Calu3 (cell line): ENCODE results near the gene SCRN3. TPM values are rescaled to one million over a fixed set of nuclear protein-coding genes. Genes with fewer than 3 reads are reported as not detected.
"Not testable (repeated sequence)": the region's sequence is repeated elsewhere in the genome, so short reads cannot be mapped to it uniquely, and the experiment has no call there.

ENCODE experiments used
- BruUV-seq: library from RNA; stranded (reverse); fragments of 400-500 nt; replicated peaks from 2 replicates; lab custom pipeline; 2021; lab: Mats Ljungman, UMichigan
- CTCF ChIA-PET: fragments of 300-600 bp; sonication (Branson Sonifier 250); formaldehyde crosslinking; loops from one replicate; lab custom pipeline; 2022; ENCODE audit warnings: antibody characterized with exemption; lab: Charles Lee
- DNase-seq: peaks from one replicate; pipeline ENCODE4 v3.0.0; 2022
- H3K27ac Mint-ChIP-seq: one replicate; pipeline ENCODE4 v1.8.0; 2022; ENCODE audit warnings: mixed read lengths; ENCODE audit not compliant: unreplicated experiment
- H3K27me3 Mint-ChIP-seq: one replicate; pipeline ENCODE4 v1.8.0; 2022; ENCODE audit warnings: mixed read lengths; ENCODE audit not compliant: unreplicated experiment
- H3K36me3 Mint-ChIP-seq: one replicate; pipeline ENCODE4 v1.8.0; 2022; ENCODE audit warnings: mild to moderate bottlenecking, moderate library complexity, mixed read lengths; ENCODE audit not compliant: insufficient read depth, unreplicated experiment
- H3K4me1 Mint-ChIP-seq: one replicate; pipeline ENCODE4 v1.8.0; 2022; ENCODE audit warnings: mild to moderate bottlenecking, low read depth, mixed read lengths; ENCODE audit not compliant: unreplicated experiment
- H3K4me3 Mint-ChIP-seq: one replicate; pipeline ENCODE4 v1.8.0; 2022; ENCODE audit warnings: mild to moderate bottlenecking, low read depth, moderate library complexity, mixed read lengths; ENCODE audit not compliant: unreplicated experiment
- H3K9me3 Mint-ChIP-seq: one replicate; pipeline ENCODE4 v1.8.0; 2022; ENCODE audit warnings: low read depth, mixed read lengths; ENCODE audit not compliant: unreplicated experiment
- intact Hi-C: fragments of 100-400 bp; cut with micrococcal nuclease; formaldehyde crosslinking; loops from one replicate; pipeline ENCODE4 v1.10.0; 2022; ENCODE audit not compliant: unreplicated experiment
- total RNA-seq: library from RNA; stranded (reverse); gene quantifications from 2 replicates; pipeline ENCODE4 v1.2.3, GENCODE V29; 2022
- TF ChIP-seq, protein P1 (sequence below): fragments of 200-600 bp; IDR thresholded peaks from one replicate; pipeline ENCODE4 v1.8.0; 2022; ENCODE audit warnings: antibody characterized with exemption; ENCODE audit not compliant: unreplicated experiment

The SCRN3 gene
- total RNA-seq, 1 experiment from 2014 or later = 31.5 TPM

- H3K36me3 Mint-ChIP-seq = no peaks in the 10 kb centered on the region
- H3K4me3 Mint-ChIP-seq = no peak overlapping the region
- intact Hi-C loops = no loop called here
- no peak overlapping the region for H3K27ac Mint-ChIP-seq
- BruUV-seq = no TSS peak
- CTCF ChIA-PET = no interaction called here
- H3K27me3 Mint-ChIP-seq = no peaks in the 10 kb centered on the region
- H3K4me1 Mint-ChIP-seq = no peaks in the 10 kb centered on the region
- TF ChIP-seq, protein P1, sequence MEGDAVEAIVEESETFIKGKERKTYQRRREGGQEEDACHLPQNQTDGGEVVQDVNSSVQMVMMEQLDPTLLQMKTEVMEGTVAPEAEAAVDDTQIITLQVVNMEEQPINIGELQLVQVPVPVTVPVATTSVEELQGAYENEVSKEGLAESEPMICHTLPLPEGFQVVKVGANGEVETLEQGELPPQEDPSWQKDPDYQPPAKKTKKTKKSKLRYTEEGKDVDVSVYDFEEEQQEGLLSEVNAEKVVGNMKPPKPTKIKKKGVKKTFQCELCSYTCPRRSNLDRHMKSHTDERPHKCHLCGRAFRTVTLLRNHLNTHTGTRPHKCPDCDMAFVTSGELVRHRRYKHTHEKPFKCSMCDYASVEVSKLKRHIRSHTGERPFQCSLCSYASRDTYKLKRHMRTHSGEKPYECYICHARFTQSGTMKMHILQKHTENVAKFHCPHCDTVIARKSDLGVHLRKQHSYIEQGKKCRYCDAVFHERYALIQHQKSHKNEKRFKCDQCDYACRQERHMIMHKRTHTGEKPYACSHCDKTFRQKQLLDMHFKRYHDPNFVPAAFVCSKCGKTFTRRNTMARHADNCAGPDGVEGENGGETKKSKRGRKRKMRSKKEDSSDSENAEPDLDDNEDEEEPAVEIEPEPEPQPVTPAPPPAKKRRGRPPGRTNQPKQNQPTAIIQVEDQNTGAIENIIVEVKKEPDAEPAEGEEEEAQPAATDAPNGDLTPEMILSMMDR = no peak
- no peak for DNase-seq
- no peaks in the 10 kb centered on the region for H3K9me3 Mint-ChIP-seq
Measured at GRCh38 chr2:174356347-174356746, 39.2 kb upstream of the SCRN3 start.

- DNase-seq, H3K4me1 Mint-ChIP-seq, H3K27me3 Mint-ChIP-seq, H3K4me3 Mint-ChIP-seq, BruUV-seq, H3K36me3 Mint-ChIP-seq, H3K9me3 Mint-ChIP-seq, CTCF ChIA-PET, H3K27ac Mint-ChIP-seq, intact Hi-C loops: not testable (repeated sequence)
Measured at GRCh38 chr2:174359663-174360062, 35.9 kb upstream of the SCRN3 start.

DNA sequence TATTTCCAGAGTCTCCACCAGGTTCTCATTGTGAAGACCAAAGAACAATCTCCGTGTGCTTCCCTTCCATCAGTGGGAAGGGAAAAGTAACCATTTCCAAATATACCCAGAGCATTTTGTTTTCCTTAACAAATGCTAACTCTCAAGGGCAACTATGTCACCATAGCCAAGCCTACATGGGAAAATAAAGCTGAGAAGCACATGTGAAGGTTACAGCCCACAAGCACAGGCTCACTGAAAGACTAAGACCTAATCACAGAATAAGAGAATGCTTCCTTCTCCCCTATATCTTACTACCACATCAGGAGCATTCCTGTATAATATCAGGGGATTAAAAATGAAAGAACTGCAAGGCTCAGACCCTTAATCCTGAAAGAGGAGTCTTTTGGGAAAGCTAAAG, 32.6 kb upstream of the SCRN3 start:
- H3K9me3 Mint-ChIP-seq = peaks cover 7% of the 10 kb centered on the region
- H3K36me3 Mint-ChIP-seq = no peaks in the 10 kb centered on the region
- no TSS peak for BruUV-seq

GRCh38 chr2:174363492-174364225, 31.9 kb upstream of the SCRN3 start:
- BruUV-seq, H3K4me3 Mint-ChIP-seq, CTCF ChIA-PET, DNase-seq, intact Hi-C loops, H3K9me3 Mint-ChIP-seq, H3K27ac Mint-ChIP-seq, H3K36me3 Mint-ChIP-seq, H3K4me1 Mint-ChIP-seq, H3K27me3 Mint-ChIP-seq: not testable (repeated sequence)

More for the DNA sequence above, 32.6 kb upstream of the SCRN3 start:
- Mint-ChIP-seq H3K27ac (no peak overlapping the region), H3K27me3 (no peaks in the 10 kb centered on the region), H3K4me1 (no peaks in the 10 kb centered on the region), H3K4me3 (no peak overlapping the region)
- TF ChIP-seq, protein P1 = no peak
- intact Hi-C loops = no loop called here
- DNase-seq = no peak
- CTCF ChIA-PET = interaction anchor here (0.7 kb wide), 1 partner anchor 59 kb away, joined by 3 read pairs; no protein-coding TSS in a partner anchor

GRCh38 chr2:174364628-174365027, 30.9 kb upstream of the SCRN3 start:
- TF ChIP-seq, protein P1 = no peak
- CTCF ChIA-PET = no interaction called here
- H3K9me3 Mint-ChIP-seq = peaks cover 7% of the 10 kb centered on the region
- no peaks in the 10 kb centered on the region for H3K4me1 Mint-ChIP-seq
- no TSS peak for BruUV-seq
- H3K4me3 Mint-ChIP-seq = no peak overlapping the region
- H3K27ac Mint-ChIP-seq = no peak overlapping the region
- no peaks in the 10 kb centered on the region for H3K27me3 Mint-ChIP-seq
- intact Hi-C loops = no loop called here
- DNase-seq = no peak
- no peaks in the 10 kb centered on the region for H3K36me3 Mint-ChIP-seq
